ENCODE data around the gene PTPRN2. TPM values are rescaled to one million over a fixed set of nuclear protein-coding genes. Genes with fewer than 3 reads are reported as not detected.

The PTPRN2 gene
- total and polyA plus RNA-seq, 2 donors (not counting 3 experiments of a cell fraction or from before 2014, with no cell fraction given), result 0.62 to 0.88 TPM

- Histone ChIP-seq H2AFZ (ENCODE audit: low read depth, low read length) (no peak overlapping the region), H3K9me1 (replicated peaks; ENCODE audit: control insufficient read depth, extremely low read depth, insufficient read depth, low read length) (no peaks in the 10 kb centered on the region), H4K20me1 (replicated peaks; ENCODE audit: control insufficient read depth, extremely low read depth, insufficient read depth, low read length) (no peaks in the 10 kb centered on the region), H3K36me3 (ENCODE audit: control insufficient read depth in 2 of 2, extremely low read depth in 1 of 2, insufficient read depth in 2 of 2, low read length in 2 of 2) (no peaks in the 10 kb centered on the region), H3K4me3 (replicated peaks in 1 of 3; ENCODE audit: insufficient read depth in 1 of 3, low read depth in 1 of 3, low read length in 3 of 3) (no peak overlapping the region), H3K79me2 (ENCODE audit: control insufficient read depth, insufficient read depth, low read length) (no peaks in the 10 kb centered on the region), H3K4me2 (ENCODE audit: insufficient read depth, low read length) (no peak overlapping the region), H3K4me1 (ENCODE audit: control insufficient read depth, extremely low read depth, insufficient read depth, low read length) (no peaks in the 10 kb centered on the region), H3K9ac (replicated peaks; ENCODE audit: extremely low read depth, insufficient read depth, low read length) (no peak overlapping the region), H3K27me3 (ENCODE audit: control insufficient read depth in 2 of 2, insufficient read depth in 2 of 2, low read length in 2 of 2) (no peaks in the 10 kb centered on the region), H3K9me3 (replicated peaks; ENCODE audit: control insufficient read depth, insufficient read depth, low read length) (peaks cover 2% of the 10 kb centered on the region), H3K27ac (ENCODE audit: insufficient read depth, low read depth, low read length) (no peak overlapping the region)
- dilution Hi-C loops (cut with MboI; ENCODE audit: extremely low pct_ligation_motif_present, low sequenced_read_pairs) (no loop called here), intact Hi-C loops (cut with micrococcal nuclease) (no loop called here)
- BruUV-seq (replicated peaks), result no TSS peak
- DNase-seq (ENCODE audit: low read depth, low spot score), result no peak
- ChIA-PET POLR2A (no interaction called here), CTCF (no interaction called here)
- TF ChIP-seq, protein P1, sequence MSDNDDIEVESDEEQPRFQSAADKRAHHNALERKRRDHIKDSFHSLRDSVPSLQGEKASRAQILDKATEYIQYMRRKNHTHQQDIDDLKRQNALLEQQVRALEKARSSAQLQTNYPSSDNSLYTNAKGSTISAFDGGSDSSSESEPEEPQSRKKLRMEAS (IDR thresholded peaks at IDR 0.05; ENCODE audit: insufficient read depth, insufficient read length), result no peak
- TF ChIP-seq CTCF (IDR thresholded peaks at IDR 0.05; ENCODE audit: extremely low read depth in 1 of 2, insufficient read depth in 1 of 2, low read depth in 1 of 2, low read length in 2 of 2), result no peak
- no peak for TF ChIP-seq POLR2AphosphoS5 (IDR thresholded peaks at IDR 0.05; ENCODE audit: insufficient read depth, low read depth, low read length)
- TF ChIP-seq GATA2 (IDR thresholded peaks at IDR 0.05; ENCODE audit: insufficient read depth, insufficient read length, low read depth, low read length), result no peak
- no peak for TF ChIP-seq JUN (IDR thresholded peaks at IDR 0.05; ENCODE audit: borderline replicate concordance, insufficient read depth, insufficient read length, low read depth)
- no peak for TF ChIP-seq POLR2A (IDR thresholded peaks at IDR 0.05; ENCODE audit: low read depth, low read length)
- no peak for TF ChIP-seq EZH2 (IDR thresholded peaks at IDR 0.05; ENCODE audit: borderline replicate concordance, low read depth, low read length, severe bottlenecking)
- no peak for TF ChIP-seq MYC (IDR thresholded peaks at IDR 0.05; ENCODE audit: low read depth, low read length)
- no peak for TF ChIP-seq FOS (IDR thresholded peaks at IDR 0.05; ENCODE audit: borderline replicate concordance, insufficient read depth, low read length)
- FAIRE-seq, result no peak
Observed at GRCh38 chr7:157857578-157858075, 730.0 kb downstream of the PTPRN2 start.

Data from endothelial cell of umbilical vein (primary cell).